Measurements from ENCODE around the gene NNT. TPM values are rescaled to one million over a fixed set of nuclear protein-coding genes. Genes with fewer than 3 reads are reported as not detected.

The NNT gene
- total RNA-seq, 1 donor: 30.6 TPM

- Histone ChIP-seq H3K9me3 (ENCODE audit: low read depth, low read length) (no peaks in the 10 kb centered on the region), H3K4me1 (ENCODE audit: insufficient read depth, low read length) (no peaks in the 10 kb centered on the region), H3K4me3 (ENCODE audit: low read length) (no peak overlapping the region), H3K27me3 (ENCODE audit: insufficient read depth, low read length) (no peaks in the 10 kb centered on the region)
Measured at GRCh38 chr5:43631182-43631910, 28.4 kb downstream of the NNT start.

GRCh38 chr5:43634621-43635020, 31.6 kb downstream of the NNT start:
- no peak overlapping the region for H3K4me3 ChIP-seq (ENCODE audit: low read length)
- H3K27me3 ChIP-seq (ENCODE audit: insufficient read depth, low read length): no peaks in the 10 kb centered on the region
- H3K4me1 ChIP-seq (ENCODE audit: insufficient read depth, low read length): no peaks in the 10 kb centered on the region
- no peaks in the 10 kb centered on the region for H3K9me3 ChIP-seq (ENCODE audit: low read depth, low read length)

GRCh38 chr5:43635374-43635773, 32.4 kb downstream of the NNT start:
- no peaks in the 10 kb centered on the region for H3K9me3 ChIP-seq (ENCODE audit: low read depth, low read length)

GRCh38 chr5:43636076-43636475, 33.1 kb downstream of the NNT start:
- Histone ChIP-seq H3K4me3 (ENCODE audit: low read length) (no peak overlapping the region), H3K27me3 (ENCODE audit: insufficient read depth, low read length) (no peaks in the 10 kb centered on the region), H3K9me3 (ENCODE audit: low read depth, low read length) (no peaks in the 10 kb centered on the region), H3K4me1 (ENCODE audit: insufficient read depth, low read length) (no peaks in the 10 kb centered on the region)

More at GRCh38 chr5:43635374-43635773, 32.4 kb downstream of the NNT start:
- no peaks in the 10 kb centered on the region for H3K4me1 ChIP-seq (ENCODE audit: insufficient read depth, low read length)
- H3K4me3 ChIP-seq (ENCODE audit: low read length): no peak overlapping the region
- H3K27me3 ChIP-seq (ENCODE audit: insufficient read depth, low read length): no peaks in the 10 kb centered on the region

GRCh38 chr5:43637416-43637815, 34.4 kb downstream of the NNT start:
- Histone ChIP-seq H3K4me1 (ENCODE audit: insufficient read depth, low read length) (no peaks in the 10 kb centered on the region), H3K9me3 (ENCODE audit: low read depth, low read length) (no peaks in the 10 kb centered on the region), H3K27me3 (ENCODE audit: insufficient read depth, low read length) (no peaks in the 10 kb centered on the region)

GRCh38 chr5:43638107-43638506, 35.1 kb downstream of the NNT start:
- no peaks in the 10 kb centered on the region for H3K27me3 ChIP-seq (ENCODE audit: insufficient read depth, low read length)
- no peak overlapping the region for H3K4me3 ChIP-seq (ENCODE audit: low read length)
- no peaks in the 10 kb centered on the region for H3K4me1 ChIP-seq (ENCODE audit: insufficient read depth, low read length)
- no peaks in the 10 kb centered on the region for H3K9me3 ChIP-seq (ENCODE audit: low read depth, low read length)

More at GRCh38 chr5:43637416-43637815, 34.4 kb downstream of the NNT start:
- no peak overlapping the region for H3K4me3 ChIP-seq (ENCODE audit: low read length)

- no peaks in the 10 kb centered on the region for H3K9me3 ChIP-seq (ENCODE audit: low read depth, low read length)
- no peaks in the 10 kb centered on the region for H3K4me1 ChIP-seq (ENCODE audit: insufficient read depth, low read length)
- H3K27me3 ChIP-seq (ENCODE audit: insufficient read depth, low read length): no peaks in the 10 kb centered on the region
- H3K4me3 ChIP-seq (ENCODE audit: low read length): no peak overlapping the region
Measured at GRCh38 chr5:43638546-43638945, 35.6 kb downstream of the NNT start.

GRCh38 chr5:43639566-43639965, 36.6 kb downstream of the NNT start:
- no peaks in the 10 kb centered on the region for H3K27me3 ChIP-seq (ENCODE audit: insufficient read depth, low read length)
- no peak overlapping the region for H3K4me3 ChIP-seq (ENCODE audit: low read length)
- no peaks in the 10 kb centered on the region for H3K9me3 ChIP-seq (ENCODE audit: low read depth, low read length)
- no peaks in the 10 kb centered on the region for H3K4me1 ChIP-seq (ENCODE audit: insufficient read depth, low read length)

GRCh38 chr5:43642428-43642827, 39.4 kb downstream of the NNT start:
- H3K4me1 ChIP-seq (ENCODE audit: insufficient read depth, low read length): no peaks in the 10 kb centered on the region
- H3K27me3 ChIP-seq (ENCODE audit: insufficient read depth, low read length): no peaks in the 10 kb centered on the region
- H3K4me3 ChIP-seq (ENCODE audit: low read length): no peak overlapping the region
- H3K9me3 ChIP-seq (ENCODE audit: low read depth, low read length): no peaks in the 10 kb centered on the region

GRCh38 chr5:43643327-43643726, 40.3 kb downstream of the NNT start:
- Histone ChIP-seq H3K4me3 (ENCODE audit: low read length) (no peak overlapping the region), H3K4me1 (ENCODE audit: insufficient read depth, low read length) (no peaks in the 10 kb centered on the region), H3K27me3 (ENCODE audit: insufficient read depth, low read length) (no peaks in the 10 kb centered on the region), H3K9me3 (ENCODE audit: low read depth, low read length) (no peaks in the 10 kb centered on the region)

- H3K27me3 ChIP-seq (ENCODE audit: insufficient read depth, low read length): no peaks in the 10 kb centered on the region
- H3K4me3 ChIP-seq (ENCODE audit: low read length): no peak overlapping the region
- no peaks in the 10 kb centered on the region for H3K4me1 ChIP-seq (ENCODE audit: insufficient read depth, low read length)
- no peaks in the 10 kb centered on the region for H3K9me3 ChIP-seq (ENCODE audit: low read depth, low read length)
Measured at GRCh38 chr5:43643750-43644149, 40.8 kb downstream of the NNT start.

GRCh38 chr5:43646992-43647391, 44.0 kb downstream of the NNT start:
- Histone ChIP-seq H3K4me3 (ENCODE audit: low read length) (no peak overlapping the region), H3K9me3 (ENCODE audit: low read depth, low read length) (no peaks in the 10 kb centered on the region), H3K27me3 (ENCODE audit: insufficient read depth, low read length) (no peaks in the 10 kb centered on the region), H3K4me1 (ENCODE audit: insufficient read depth, low read length) (no peaks in the 10 kb centered on the region)

- H3K27me3 ChIP-seq (ENCODE audit: insufficient read depth, low read length): no peaks in the 10 kb centered on the region
- no peaks in the 10 kb centered on the region for H3K4me1 ChIP-seq (ENCODE audit: insufficient read depth, low read length)
- no peak overlapping the region for H3K4me3 ChIP-seq (ENCODE audit: low read length)
- no peaks in the 10 kb centered on the region for H3K9me3 ChIP-seq (ENCODE audit: low read depth, low read length)
Measured at GRCh38 chr5:43647789-43648188, 44.8 kb downstream of the NNT start.

- H3K27me3 ChIP-seq (ENCODE audit: insufficient read depth, low read length): no peaks in the 10 kb centered on the region
- H3K4me3 ChIP-seq (ENCODE audit: low read length): no peak overlapping the region
- no peaks in the 10 kb centered on the region for H3K4me1 ChIP-seq (ENCODE audit: insufficient read depth, low read length)
- no peaks in the 10 kb centered on the region for H3K9me3 ChIP-seq (ENCODE audit: low read depth, low read length)
Measured at GRCh38 chr5:43648499-43649124, 45.6 kb downstream of the NNT start.

GRCh38 chr5:43649256-43649655, 46.3 kb downstream of the NNT start:
- H3K9me3 ChIP-seq (ENCODE audit: low read depth, low read length): no peaks in the 10 kb centered on the region
- no peaks in the 10 kb centered on the region for H3K27me3 ChIP-seq (ENCODE audit: insufficient read depth, low read length)
- no peak overlapping the region for H3K4me3 ChIP-seq (ENCODE audit: low read length)
- H3K4me1 ChIP-seq (ENCODE audit: insufficient read depth, low read length): no peaks in the 10 kb centered on the region

Data from mononuclear cell (primary cell).